CD4-positive, alpha-beta T cell (primary cell): ENCODE results near the gene EIF5. TPM values are rescaled to one million over a fixed set of nuclear protein-coding genes. Genes with fewer than 3 reads are reported as not detected.

ENCODE experiments used
- ATAC-seq: fragments of 200-7000 bp; cut with Tn5 transposase; one replicate; pipeline ENCODE4 v1.10.0; 2022; ENCODE audit warnings: mild to moderate bottlenecking; ENCODE audit not compliant: poor library complexity
- CTCF ChIA-PET: fragments of 350-600 bp; sonication (Branson Sonifier 250); formaldehyde crosslinking; loops from one replicate; lab custom pipeline; 2021; ENCODE audit warnings: antibody characterized with exemption, inconsistent platforms; lab: Charles Lee
- POLR2A ChIA-PET: fragments of 350-600 bp; sonication (Branson Sonifier 250); formaldehyde crosslinking; loops from one replicate; lab custom pipeline; 2021; ENCODE audit warnings: antibody characterized with exemption, inconsistent platforms; lab: Charles Lee
- DNase-seq, 14 experiments: peaks; one replicate each; pipeline ENCODE4 v3.0.0-alpha.2; 2013 to 2020; ENCODE audit warnings: mixed read lengths in 2 of 14
- H3K27ac ChIP-seq, 2 donors: one replicate each; pipeline versions ENCODE4 v1.5.1 to v1.7.0; 2013; ENCODE audit warnings: low read length in 2 of 2, low read depth in 1 of 2, mild to moderate bottlenecking in 1 of 2
- H3K27me3 ChIP-seq, 2 experiments: 1 replicate in 1 of 2; 2 replicates in 1 of 2; pipeline versions ENCODE4 v1.6.1 to v1.7.0; 2013; ENCODE audit warnings: low read length in 2 of 2, control low read depth in 1 of 2, mild to moderate bottlenecking in 1 of 2, moderate library complexity in 1 of 2; ENCODE audit not compliant: insufficient read depth in 2 of 2, control insufficient read depth in 1 of 2
- H3K36me3 ChIP-seq: one replicate; pipeline ENCODE4 v1.6.1; 2013; ENCODE audit warnings: low read length, control low read depth; ENCODE audit not compliant: insufficient read depth
- H3K4me1 ChIP-seq: one replicate; pipeline ENCODE4 v1.6.1; 2013; ENCODE audit warnings: low read length, control low read depth; ENCODE audit not compliant: insufficient read depth
- H3K4me3 ChIP-seq: one replicate; pipeline ENCODE4 v1.5.1; 2013; ENCODE audit warnings: mild to moderate bottlenecking, low read length, moderate library complexity
- H3K9me3 ChIP-seq, 2 experiments: 1 replicate in 1 of 2; 2 replicates in 1 of 2; pipeline versions ENCODE4 v1.6.1 to v1.7.0; 2013; ENCODE audit warnings: low read length in 2 of 2, mild to moderate bottlenecking in 2 of 2, control low read depth in 1 of 2, moderate library complexity in 1 of 2; ENCODE audit not compliant: control insufficient read depth in 1 of 2, insufficient read depth in 1 of 2
- H3K27ac Mint-ChIP-seq: one replicate; pipeline ENCODE4 v1.8.0; 2020; ENCODE audit warnings: mixed read lengths
- H3K27me3 Mint-ChIP-seq: one replicate; pipeline ENCODE4 v1.8.0; 2021; ENCODE audit warnings: mixed read lengths
- H3K36me3 Mint-ChIP-seq: one replicate; pipeline ENCODE4 v1.8.0; 2021; ENCODE audit warnings: low read depth, mixed read lengths
- H3K4me1 Mint-ChIP-seq: one replicate; pipeline ENCODE4 v1.8.0; 2021; ENCODE audit warnings: low read depth, mixed read lengths
- H3K4me3 Mint-ChIP-seq: one replicate; pipeline ENCODE4 v1.8.0; 2020; ENCODE audit warnings: mild to moderate bottlenecking, mixed read lengths
- H3K9me3 Mint-ChIP-seq: one replicate; pipeline ENCODE4 v1.8.0; 2020; ENCODE audit warnings: mixed read lengths
- intact Hi-C, 2 experiments: fragments of 100-400 bp; cut with DNase I in 1 of 2; cut with micrococcal nuclease in 1 of 2; formaldehyde crosslinking; loops; one replicate each; pipeline versions ENCODE4 v1.15.1 to v1.9.0; 2023 to 2025; cut with DNase I, micrococcal nuclease
- total RNA-seq, 174 experiments: library from RNA in 2 of 174; stranded (reverse) in 2 of 174; gene quantifications; one replicate each; pipeline ENCODE4 v1.2.3 and lab custom pipeline; 2021 to 2026
- TF ChIP-seq, protein P1 (sequence below): fragments of 200-600 bp; IDR thresholded peaks from one replicate; pipeline ENCODE4 v1.8.0; 2022; ENCODE audit warnings: antibody characterized with exemption, mild to moderate bottlenecking

Gene EIF5
- total RNA-seq, 2 experiments from 2014 or later, result 658 TPM

DNA sequence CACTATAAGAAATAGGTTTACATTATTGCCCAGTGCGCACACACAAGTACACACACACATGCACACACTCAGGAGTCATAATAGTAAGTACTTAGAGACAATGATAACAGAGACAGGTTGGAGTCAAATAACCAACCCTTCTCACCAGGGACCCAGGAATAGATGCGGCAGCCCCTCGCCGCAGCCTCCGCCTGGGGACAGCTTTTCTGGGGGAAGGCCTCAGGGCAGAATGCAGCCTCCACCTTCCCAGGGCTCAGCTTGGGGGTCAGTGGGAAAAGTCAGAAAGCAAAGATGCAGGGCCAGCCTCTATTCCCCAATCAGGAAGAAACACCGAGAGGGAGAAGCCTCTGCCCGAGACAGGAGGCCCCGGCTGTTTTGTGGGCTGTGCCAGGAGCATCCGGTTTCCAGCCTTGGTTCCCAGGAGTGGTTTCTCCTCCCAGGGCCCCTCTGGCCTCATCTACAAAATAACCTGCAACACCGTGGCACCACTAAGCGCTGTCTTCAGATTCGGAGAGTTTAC, 23.4 kb upstream of the EIF5 start:
- H3K4me3 ChIP-seq, result no peak overlapping the region
- intact Hi-C loops, result no loop called here
- H3K4me1 Mint-ChIP-seq, result no peaks in the 10 kb centered on the region
- H3K9me3 ChIP-seq, result no peaks in the 10 kb centered on the region
- H3K27ac Mint-ChIP-seq, result no peak overlapping the region
- no peak overlapping the region for H3K27ac ChIP-seq
- no peaks in the 10 kb centered on the region for H3K36me3 Mint-ChIP-seq
- H3K4me1 ChIP-seq, result no peaks in the 10 kb centered on the region
- no peak overlapping the region for H3K4me3 Mint-ChIP-seq
- ATAC-seq (no peak), DNase-seq (no peak)
- H3K9me3 Mint-ChIP-seq, result no peaks in the 10 kb centered on the region
- ChIA-PET CTCF (no interaction called here), POLR2A (no interaction called here)
- H3K27me3 Mint-ChIP-seq, result peaks cover 6% of the 10 kb centered on the region
- H3K36me3 ChIP-seq, result no peaks in the 10 kb centered on the region
- TF ChIP-seq, protein P1, sequence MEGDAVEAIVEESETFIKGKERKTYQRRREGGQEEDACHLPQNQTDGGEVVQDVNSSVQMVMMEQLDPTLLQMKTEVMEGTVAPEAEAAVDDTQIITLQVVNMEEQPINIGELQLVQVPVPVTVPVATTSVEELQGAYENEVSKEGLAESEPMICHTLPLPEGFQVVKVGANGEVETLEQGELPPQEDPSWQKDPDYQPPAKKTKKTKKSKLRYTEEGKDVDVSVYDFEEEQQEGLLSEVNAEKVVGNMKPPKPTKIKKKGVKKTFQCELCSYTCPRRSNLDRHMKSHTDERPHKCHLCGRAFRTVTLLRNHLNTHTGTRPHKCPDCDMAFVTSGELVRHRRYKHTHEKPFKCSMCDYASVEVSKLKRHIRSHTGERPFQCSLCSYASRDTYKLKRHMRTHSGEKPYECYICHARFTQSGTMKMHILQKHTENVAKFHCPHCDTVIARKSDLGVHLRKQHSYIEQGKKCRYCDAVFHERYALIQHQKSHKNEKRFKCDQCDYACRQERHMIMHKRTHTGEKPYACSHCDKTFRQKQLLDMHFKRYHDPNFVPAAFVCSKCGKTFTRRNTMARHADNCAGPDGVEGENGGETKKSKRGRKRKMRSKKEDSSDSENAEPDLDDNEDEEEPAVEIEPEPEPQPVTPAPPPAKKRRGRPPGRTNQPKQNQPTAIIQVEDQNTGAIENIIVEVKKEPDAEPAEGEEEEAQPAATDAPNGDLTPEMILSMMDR, result no peak
- H3K27me3 ChIP-seq, result no peaks in the 10 kb centered on the region

DNA sequence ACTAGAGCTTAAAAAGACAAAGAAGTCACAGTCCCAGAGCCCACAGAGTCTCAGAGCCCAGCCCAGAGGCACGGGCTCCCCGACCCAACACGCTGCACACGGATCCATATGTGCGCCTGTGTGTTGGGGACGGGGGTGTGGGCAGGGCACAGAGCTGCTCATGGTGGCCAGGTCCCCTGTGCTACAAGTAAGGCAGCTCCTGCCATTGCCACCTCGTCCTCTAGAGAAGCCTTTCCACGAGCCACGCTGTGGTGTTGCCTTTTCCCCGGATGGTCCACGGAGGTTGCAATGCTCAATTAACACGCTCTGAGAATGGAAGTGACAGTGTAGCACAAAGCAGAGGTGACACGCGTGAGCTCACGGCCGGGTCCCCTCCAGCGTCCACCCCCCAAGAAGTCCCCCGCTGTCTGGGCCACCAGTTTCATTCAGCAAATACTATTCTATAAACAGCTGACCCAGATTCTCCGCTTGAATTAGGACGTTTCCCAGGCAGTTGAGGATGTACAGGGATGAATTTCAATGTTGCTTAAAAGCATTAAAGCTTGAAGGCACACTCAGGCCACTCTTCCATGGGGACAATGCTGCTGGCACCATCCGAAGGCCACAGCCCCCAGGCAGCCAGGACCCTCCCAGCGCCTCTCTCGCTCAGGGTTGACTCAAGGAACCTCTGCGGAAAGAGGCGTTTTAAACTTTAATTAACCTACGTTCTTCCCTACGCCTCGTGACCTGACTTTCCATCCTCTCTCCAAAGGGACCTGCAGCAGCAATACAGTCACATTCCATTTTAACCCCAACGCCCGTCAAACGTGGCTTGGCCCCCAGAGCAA, 22.7 kb upstream of the EIF5 start:
- Mint-ChIP-seq H3K4me1 (no peaks in the 10 kb centered on the region), H3K4me3 (no peak overlapping the region), H3K9me3 (no peaks in the 10 kb centered on the region), H3K27ac (no peak overlapping the region), H3K27me3 (no peaks in the 10 kb centered on the region), H3K36me3 (no peaks in the 10 kb centered on the region)
- Histone ChIP-seq H3K4me3 (no peak overlapping the region), H3K27me3 (no peaks in the 10 kb centered on the region), H3K27ac (no peak overlapping the region), H3K4me1 (no peaks in the 10 kb centered on the region), H3K36me3 (no peaks in the 10 kb centered on the region), H3K9me3 (no peaks in the 10 kb centered on the region)
- TF ChIP-seq, protein P1, result no peak
- ChIA-PET POLR2A (no interaction called here), CTCF (no interaction called here)
- no peak for DNase-seq
- intact Hi-C loops, result no loop called here
- no peak for ATAC-seq

DNA sequence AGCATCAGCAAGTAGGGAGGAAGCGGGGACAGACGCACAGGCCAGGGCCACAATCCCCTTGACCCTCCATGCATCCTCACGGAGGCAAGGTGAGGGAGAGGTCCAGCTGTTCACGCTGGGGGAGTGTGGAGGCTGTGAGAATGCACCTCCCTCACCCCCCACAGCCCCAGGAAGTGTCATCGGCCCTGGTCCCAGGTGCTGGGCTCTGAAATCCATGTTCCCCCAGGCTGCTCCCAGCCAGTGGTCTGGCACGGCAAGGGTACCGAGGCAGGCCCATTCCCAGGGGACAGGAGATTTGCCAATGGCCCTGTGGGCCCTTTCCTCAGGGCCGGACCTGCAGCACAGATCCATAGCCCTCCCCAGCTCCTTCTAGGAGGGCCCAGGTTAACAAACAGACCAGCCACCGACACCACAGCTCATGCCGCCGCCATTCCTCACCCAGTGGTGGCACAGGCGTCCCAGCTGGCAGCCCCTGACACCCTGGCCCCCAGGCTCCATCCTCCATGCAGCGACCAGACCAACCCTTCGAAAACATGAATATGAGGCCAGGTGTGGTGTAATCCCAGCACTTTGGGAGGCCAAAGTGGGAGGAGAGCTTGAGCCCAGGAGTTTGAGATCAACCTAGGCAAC, 21.9 kb upstream of the EIF5 start:
- no peak for ATAC-seq
- H3K9me3 Mint-ChIP-seq, result no peaks in the 10 kb centered on the region
- POLR2A ChIA-PET, result no interaction called here
- H3K4me1 Mint-ChIP-seq, result no peaks in the 10 kb centered on the region
- no peaks in the 10 kb centered on the region for H3K36me3 Mint-ChIP-seq
- H3K27ac ChIP-seq, result no peak overlapping the region
- intact Hi-C loops, result no loop called here
- H3K4me3 Mint-ChIP-seq, result no peak overlapping the region
- CTCF ChIA-PET, result no interaction called here
- TF ChIP-seq, protein P1, result no peak
- H3K9me3 ChIP-seq, result no peaks in the 10 kb centered on the region
- no peak overlapping the region for H3K27ac Mint-ChIP-seq
- H3K4me3 ChIP-seq, result no peak overlapping the region
- no peaks in the 10 kb centered on the region for H3K36me3 ChIP-seq
- peaks cover 0 to 4% of the 10 kb centered on the region in 2 experiments for H3K27me3 ChIP-seq
- no peaks in the 10 kb centered on the region for H3K4me1 ChIP-seq
- no peaks in the 10 kb centered on the region for H3K27me3 Mint-ChIP-seq
- no peak for DNase-seq
